DND-41 (cell line): Measurements from ENCODE around the gene ADAMTS15.

Source experiments
- ATAC-seq: fragments of 200-7000 bp; cut with Tn5 transposase; 3 replicates; pipeline ENCODE4 v1.9.1; 2021; ENCODE audit warnings: low read depth; ENCODE audit not compliant: insufficient read depth
- DNase-seq: peaks from one replicate; pipeline ENCODE4 v3.0.0-alpha.2; 2020
- H2AFZ ChIP-seq: 2 replicates; pipeline ENCODE4 v1.6.0; 2012; ENCODE audit warnings: low read depth, low read length
- H3K27ac ChIP-seq: 2 replicates; pipeline ENCODE4 v1.5.1; 2012; ENCODE audit warnings: low read length, inconsistent platforms
- H3K27me3 ChIP-seq: fragments of 200-600 bp; sonication (generic); 2 replicates; pipeline ENCODE4 v1.6.0; 2012; ENCODE audit warnings: low read length, mild to moderate bottlenecking, inconsistent platforms; ENCODE audit not compliant: insufficient read depth, poor library complexity
- H3K36me3 ChIP-seq: 2 replicates; pipeline ENCODE4 v1.5.1; 2012; ENCODE audit warnings: low read length, inconsistent platforms; ENCODE audit not compliant: insufficient read depth
- H3K4me1 ChIP-seq: 2 replicates; pipeline ENCODE4 v1.5.1; 2012; ENCODE audit warnings: mild to moderate bottlenecking, low read length; ENCODE audit not compliant: insufficient read depth
- H3K4me2 ChIP-seq: 2 replicates; pipeline ENCODE4 v1.6.0; 2012; ENCODE audit warnings: mild to moderate bottlenecking, moderate library complexity, low read length, inconsistent platforms; ENCODE audit not compliant: insufficient read depth
- H3K4me3 ChIP-seq, 2 experiments: fragments of 200-600 bp in 1 of 2; shearing (Covaris generic) in 1 of 2; 2 replicates each; pipeline ENCODE4 v1.5.1; 2012 to 2016; ENCODE audit warnings: inconsistent platforms in 2 of 2, low read length in 2 of 2, mild to moderate bottlenecking in 2 of 2, low read depth in 1 of 2, moderate library complexity in 1 of 2
- H3K79me2 ChIP-seq: 2 replicates; pipeline ENCODE4 v1.6.0; 2012; ENCODE audit warnings: low read length, inconsistent platforms; ENCODE audit not compliant: insufficient read depth
- H3K9ac ChIP-seq: 2 replicates; pipeline ENCODE4 v1.6.0; 2012; ENCODE audit warnings: low read depth, mild to moderate bottlenecking, inconsistent platforms, low read length, moderate library complexity
- H3K9me3 ChIP-seq: 2 replicates; pipeline ENCODE4 v1.5.1; 2012; ENCODE audit warnings: low read length, moderate library complexity, mild to moderate bottlenecking, inconsistent platforms; ENCODE audit not compliant: insufficient read depth, severe bottlenecking
- H4K20me1 ChIP-seq: 2 replicates; pipeline ENCODE4 v1.6.0; 2012; ENCODE audit warnings: low read length; ENCODE audit not compliant: insufficient read depth
- CTCF ChIP-seq: IDR thresholded peaks from 2 replicates; pipeline ENCODE4 v1.5.1; 2012; ENCODE audit warnings: borderline replicate concordance, low read length, moderate library complexity, mild to moderate bottlenecking; ENCODE audit not compliant: poor library complexity, severe bottlenecking; ENCODE audit errors: extremely low read depth
- EZH2 ChIP-seq: IDR thresholded peaks from 3 replicates; pipeline ENCODE4 v1.6.1; 2012; ENCODE audit warnings: borderline replicate concordance, low read depth, mild to moderate bottlenecking, moderate library complexity, low read length, inconsistent platforms; ENCODE audit not compliant: severe bottlenecking

ADAMTS15 gene

GRCh38 chr11:130431331-130431773 is 17.1 kb upstream of the ADAMTS15 start:
- no peak overlapping the region for H3K9ac ChIP-seq
- ATAC-seq (peak; percentile 73), DNase-seq (peak; percentile 74)
- TF ChIP-seq EZH2 = no peak
- TF ChIP-seq CTCF = peak; percentile 82
- no peak overlapping the region for H3K4me2 ChIP-seq
- H3K9me3 ChIP-seq = no peaks in the 10 kb centered on the region
- H3K27ac ChIP-seq = no peak overlapping the region
- H4K20me1 ChIP-seq = no peaks in the 10 kb centered on the region
- H3K36me3 ChIP-seq = no peaks in the 10 kb centered on the region
- peaks cover 4% of the 10 kb centered on the region for H3K4me1 ChIP-seq
- H3K79me2 ChIP-seq = no peaks in the 10 kb centered on the region
- peaks cover 27% of the 10 kb centered on the region for H3K27me3 ChIP-seq
- H2AFZ ChIP-seq = no peak overlapping the region
- no peak overlapping the region for H3K4me3 ChIP-seq

- no peaks in the 10 kb centered on the region for H3K36me3 ChIP-seq
- no peak overlapping the region for H3K4me3 ChIP-seq
- peaks cover 27% of the 10 kb centered on the region for H3K27me3 ChIP-seq
- no peaks in the 10 kb centered on the region for H3K9me3 ChIP-seq
- H3K27ac ChIP-seq = no peak overlapping the region
- H2AFZ ChIP-seq = no peak overlapping the region
- TF ChIP-seq EZH2 = no peak
- TF ChIP-seq CTCF = no peak
- H3K4me1 ChIP-seq = peaks cover 4% of the 10 kb centered on the region
- no peaks in the 10 kb centered on the region for H4K20me1 ChIP-seq
- DNase-seq (no peak), ATAC-seq (no peak)
- no peak overlapping the region for H3K9ac ChIP-seq
- H3K4me2 ChIP-seq = no peak overlapping the region
- H3K79me2 ChIP-seq = no peaks in the 10 kb centered on the region
Measured at GRCh38 chr11:130431801-130432200, 16.6 kb upstream of the ADAMTS15 start.

GRCh38 chr11:130433357-130433756 is 15.1 kb upstream of the ADAMTS15 start:
- TF ChIP-seq CTCF = no peak
- TF ChIP-seq EZH2 = no peak
- Histone ChIP-seq H3K9ac (no peak overlapping the region), H3K4me2 (no peak overlapping the region), H3K4me3 (no peak overlapping the region), H3K4me1 (peaks cover 4% of the 10 kb centered on the region), H3K27ac (no peak overlapping the region), H3K36me3 (no peaks in the 10 kb centered on the region), H4K20me1 (no peaks in the 10 kb centered on the region), H3K9me3 (no peaks in the 10 kb centered on the region), H3K79me2 (no peaks in the 10 kb centered on the region), H3K27me3 (peaks cover 27% of the 10 kb centered on the region), H2AFZ (no peak overlapping the region)
- DNase-seq = no peak
- no peak for ATAC-seq
